ENCODE results near the gene ZNF223.

- TF ChIP-seq POLR2AphosphoS5 (IDR thresholded peaks at IDR 0.05; ENCODE audit: low read depth, low read length) (no peak), CTCF (IDR thresholded peaks at IDR 0.05) (no peak), REST (IDR thresholded peaks at IDR 0.05; ENCODE audit: insufficient read depth in 1 of 2, low read depth in 2 of 2, low read length in 1 of 2) (no peak), SIN3A (IDR thresholded peaks at IDR 0.05; ENCODE audit: borderline replicate concordance, insufficient read depth, low read depth, low read length) (no peak)
These were observed 60.2 kb downstream of the ZNF223 start for GRCh38 chr19:44111910-44112463.
